GM19395 (cell line): ENCODE data around the gene TMEM271.

Source experiments
- ATAC-seq: cut with Tn5 transposase; IDR thresholded peaks from one replicate; pipeline ENCODE4 v1.9.1; 2021; ENCODE audit warnings: mild to moderate bottlenecking, moderate library complexity; ENCODE audit not compliant: unreplicated experiment

Gene TMEM271

GRCh38 chr4:576245-576821, at the start of gene TMEM271:
Gene TMEM271, minus strand, starts transcription at chr4:576295. Its CDS starts 233 bp downstream, at chr4:576062.
- ATAC-seq = no peak

- no peak for ATAC-seq
Observed at GRCh38 chr4:625631-626161, 49.6 kb upstream of the TMEM271 start.

- ATAC-seq = no peak
Observed at GRCh38 chr4:624705-625590, 48.9 kb upstream of the TMEM271 start, which contains the start of gene PDE6B. Gene PDE6B, plus strand, starts transcription at chr4:625573. Its CDS starts 54 bp downstream, at chr4:625627.

GRCh38 chr4:623914-624566, 47.9 kb upstream of the TMEM271 start:
- no peak for ATAC-seq

GRCh38 chr4:622996-623913, 47.2 kb upstream of the TMEM271 start:
- no peak for ATAC-seq

- ATAC-seq = no peak
Observed at GRCh38 chr4:622071-622995, 46.2 kb upstream of the TMEM271 start.

GRCh38 chr4:621296-622070, 45.4 kb upstream of the TMEM271 start:
- no peak for ATAC-seq

GRCh38 chr4:620851-621261, 44.8 kb upstream of the TMEM271 start:
- ATAC-seq = no peak

GRCh38 chr4:620201-620600, 44.1 kb upstream of the TMEM271 start:
- ATAC-seq = no peak

- ATAC-seq = no peak
Observed at GRCh38 chr4:617644-618641, 41.8 kb upstream of the TMEM271 start.

GRCh38 chr4:616911-617643, 41.0 kb upstream of the TMEM271 start:
- no peak for ATAC-seq

- no peak for ATAC-seq
Observed at GRCh38 chr4:616091-616490, 40.0 kb upstream of the TMEM271 start.

- ATAC-seq = no peak
Observed at GRCh38 chr4:613126-613525, 37.0 kb upstream of the TMEM271 start.

GRCh38 chr4:612749-613125, 36.6 kb upstream of the TMEM271 start:
- no peak for ATAC-seq

- ATAC-seq = no peak
Observed at GRCh38 chr4:612052-612748, 36.1 kb upstream of the TMEM271 start.
